Neuronal stem cell (in vitro differentiated cells): Measurements from ENCODE around the gene DUSP10.

Experiments used
- DNase-seq: peaks from one replicate; pipeline ENCODE4 v3.0.0-alpha.2; 2013; ENCODE audit warnings: low spot score
- H2AFZ ChIP-seq: one replicate; pipeline ENCODE4 v1.6.1; 2013; ENCODE audit warnings: mild to moderate bottlenecking, low read length, inconsistent platforms
- H2AK5ac ChIP-seq: 2 replicates; pipeline ENCODE4 v1.6.1; 2013; ENCODE audit warnings: low read depth, mild to moderate bottlenecking, inconsistent platforms, low read length, moderate library complexity, mixed read lengths
- H2BK120ac ChIP-seq: 2 replicates; pipeline ENCODE4 v1.6.1; 2013; ENCODE audit warnings: low read depth, mild to moderate bottlenecking, inconsistent platforms, low read length, moderate library complexity, mixed read lengths
- H2BK12ac ChIP-seq: one replicate; pipeline ENCODE4 v1.6.1; 2013; ENCODE audit warnings: low read length, inconsistent platforms
- H2BK15ac ChIP-seq: 2 replicates; pipeline ENCODE4 v1.6.1; 2013; ENCODE audit warnings: mild to moderate bottlenecking, low read length, inconsistent platforms, mixed read lengths
- H2BK5ac ChIP-seq: one replicate; pipeline ENCODE4 v1.6.1; 2013; ENCODE audit warnings: inconsistent platforms, mild to moderate bottlenecking, low read length, moderate library complexity
- H3K14ac ChIP-seq: one replicate; pipeline ENCODE4 v1.6.1; 2013; ENCODE audit warnings: low read length, inconsistent platforms
- H3K18ac ChIP-seq: 2 replicates; pipeline ENCODE4 v1.6.1; 2013; ENCODE audit warnings: low read length, inconsistent platforms
- H3K23ac ChIP-seq: 2 replicates; pipeline ENCODE4 v1.6.1; 2013; ENCODE audit warnings: low read depth, mild to moderate bottlenecking, mixed read lengths, low read length, inconsistent platforms; ENCODE audit not compliant: poor library complexity
- H3K27ac ChIP-seq: replicated peaks from 3 replicates; pipeline ENCODE4 v1.5.1; 2013; ENCODE audit warnings: low read length, inconsistent platforms
- H3K27me3 ChIP-seq, 3 experiments: 2 replicates each; pipeline ENCODE4 v1.6.1; 2013; ENCODE audit warnings: low read length in 3 of 3, mild to moderate bottlenecking in 2 of 3, inconsistent platforms in 1 of 3, low read depth in 1 of 3, mixed read lengths in 1 of 3, moderate library complexity in 1 of 3; ENCODE audit not compliant: control insufficient read depth in 3 of 3, insufficient read depth in 3 of 3
- H3K36me3 ChIP-seq, 2 donors: replicated peaks in 1 of 2; 2 replicates each; pipeline ENCODE4 v1.6.1; 2013; ENCODE audit warnings: low read length in 2 of 2; ENCODE audit not compliant: control insufficient read depth in 2 of 2, insufficient read depth in 2 of 2
- H3K4ac ChIP-seq: 2 replicates; pipeline ENCODE4 v1.6.1; 2013; ENCODE audit warnings: inconsistent platforms, mild to moderate bottlenecking, low read length, moderate library complexity
- H3K4me1 ChIP-seq, 2 donors: 1 replicate in 1 of 2; 2 replicates in 1 of 2; pipeline ENCODE4 v1.6.1; 2013; ENCODE audit warnings: low read length in 2 of 2, low read depth in 1 of 2; ENCODE audit not compliant: control insufficient read depth in 2 of 2, insufficient read depth in 1 of 2
- H3K4me2 ChIP-seq: one replicate; pipeline ENCODE4 v1.6.1; 2013; ENCODE audit warnings: mild to moderate bottlenecking, low read length, inconsistent platforms; ENCODE audit not compliant: insufficient read depth, poor library complexity, severe bottlenecking
- H3K4me3 ChIP-seq, 2 donors: 2 replicates each; pipeline ENCODE4 v1.5.1; 2013; ENCODE audit warnings: low read length in 2 of 2, mild to moderate bottlenecking in 2 of 2, inconsistent platforms in 1 of 2, moderate library complexity in 1 of 2
- H3K79me1 ChIP-seq: one replicate; pipeline ENCODE4 v1.6.1; 2013; ENCODE audit warnings: low read depth, mild to moderate bottlenecking, inconsistent platforms, low read length, moderate library complexity
- H3K9ac ChIP-seq: one replicate; pipeline ENCODE4 v1.6.1; 2013; ENCODE audit warnings: mild to moderate bottlenecking, low read depth, low read length, inconsistent platforms; ENCODE audit not compliant: poor library complexity
- H3K9me3 ChIP-seq, 2 donors: replicated peaks in 1 of 2; 2 replicates each; pipeline versions ENCODE3 to v1.6.1; 2013; ENCODE audit warnings: low read length in 2 of 2, mild to moderate bottlenecking in 2 of 2, inconsistent platforms in 1 of 2, low read depth in 1 of 2, mixed read lengths in 1 of 2, moderate library complexity in 1 of 2; ENCODE audit not compliant: control insufficient read depth in 2 of 2, insufficient read depth in 1 of 2
- H4K8ac ChIP-seq: one replicate; pipeline ENCODE4 v1.6.1; 2013; ENCODE audit warnings: low read depth, mild to moderate bottlenecking, inconsistent platforms, low read length, moderate library complexity
- H4K91ac ChIP-seq: one replicate; pipeline ENCODE4 v1.6.1; 2013; ENCODE audit warnings: low read length, low read depth, mild to moderate bottlenecking, inconsistent platforms; ENCODE audit not compliant: poor library complexity
- WGBS, 2 donors: extraction: QIAGEN DNeasy Blood & Tissue Kit; methylation state at CpG; one replicate each; pipeline ENCODE4 v1.1.7; 2013; ENCODE audit warnings: missing lambda C conversion rate in 2 of 2, mixed read lengths in 1 of 2; ENCODE audit not compliant: insufficient read length in 2 of 2, insufficient replicate concordance in 1 of 2; ENCODE audit errors: extremely low coverage in 2 of 2; 5-methylcytosine and 5-hydroxymethylcytosine counted together

The DUSP10 gene

DNA sequence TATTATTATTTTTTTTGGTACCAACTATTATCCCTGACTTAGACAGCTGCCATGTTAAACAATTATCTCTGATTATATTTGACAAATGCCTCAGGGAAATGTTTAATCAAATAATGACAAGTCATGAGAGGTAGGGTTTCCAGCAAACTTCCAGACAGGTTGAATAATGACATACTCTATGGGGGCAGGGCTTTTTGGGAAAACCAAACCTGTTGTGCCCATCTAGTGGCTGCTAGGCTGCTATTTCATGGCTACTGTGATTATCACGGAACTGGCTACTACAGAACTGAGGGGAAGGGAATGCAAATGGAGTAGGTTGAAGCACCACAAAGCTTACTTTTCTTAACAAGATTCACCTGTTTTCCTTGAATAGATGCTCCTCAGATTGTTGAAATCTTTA, 77.6 kb downstream of the DUSP10 start:
- no peak for DNase-seq
- Histone ChIP-seq H3K4me3 (no peak overlapping the region), H3K18ac (no peak overlapping the region), H3K23ac (no peak overlapping the region), H2AK5ac (no peak overlapping the region), H3K27ac (no peak overlapping the region), H2BK120ac (no peak overlapping the region), H2BK5ac (no peak overlapping the region), H3K9ac (no peak overlapping the region), H2AFZ (no peak overlapping the region), H4K91ac (no peak overlapping the region), H3K9me3 (no peaks in the 10 kb centered on the region), H3K27me3 (no peaks in the 10 kb centered on the region), H2BK15ac (no peak overlapping the region), H3K36me3 (no peaks in the 10 kb centered on the region), H3K4me1 (no peaks in the 10 kb centered on the region), H2BK12ac (no peak overlapping the region), H3K14ac (no peak overlapping the region), H3K4ac (no peak overlapping the region), H3K79me1 (no peaks in the 10 kb centered on the region), H3K4me2 (no peak overlapping the region), H4K8ac (no peak overlapping the region)
- no CpG with 5 or more reads among the region's 1 CpG for WGBS, 2 donors

DNA sequence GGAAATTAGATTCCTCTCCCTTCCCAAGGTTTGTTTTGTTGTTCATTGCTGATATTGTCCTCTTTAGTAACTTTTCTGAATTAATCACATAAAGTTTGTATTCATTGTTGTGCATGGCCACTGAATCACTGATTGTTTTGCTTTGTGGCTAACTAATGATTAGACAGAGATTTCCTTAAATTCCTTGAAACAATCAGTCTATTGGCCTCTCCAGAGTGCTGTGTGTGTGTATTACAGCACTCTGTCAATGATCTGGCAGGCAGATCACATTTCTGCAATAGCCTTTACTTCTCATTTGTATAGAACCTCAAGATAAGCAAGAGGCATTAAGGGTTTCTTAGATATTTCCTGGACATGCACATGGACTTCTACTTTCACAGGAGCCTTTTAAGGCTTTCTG, 78.6 kb downstream of the DUSP10 start:
- H3K9me3 ChIP-seq, result no peaks in the 10 kb centered on the region
- H3K4ac ChIP-seq, result no peak overlapping the region
- H3K4me2 ChIP-seq, result no peak overlapping the region
- no peak overlapping the region for H4K8ac ChIP-seq
- H3K27me3 ChIP-seq, result no peaks in the 10 kb centered on the region
- no peak overlapping the region for H3K14ac ChIP-seq
- H3K4me1 ChIP-seq, result no peaks in the 10 kb centered on the region
- no peak overlapping the region for H2BK12ac ChIP-seq
- no peaks in the 10 kb centered on the region for H3K36me3 ChIP-seq
- H2BK120ac ChIP-seq, result no peak overlapping the region
- no peaks in the 10 kb centered on the region for H3K79me1 ChIP-seq
- no peak overlapping the region for H3K23ac ChIP-seq
- no peak overlapping the region for H2BK5ac ChIP-seq
- no peak overlapping the region for H4K91ac ChIP-seq
- H3K27ac ChIP-seq, result no peak overlapping the region
- H3K4me3 ChIP-seq, result no peak overlapping the region
- no peak overlapping the region for H3K9ac ChIP-seq
- DNase-seq, result no peak
- H2AK5ac ChIP-seq, result no peak overlapping the region
- no peak overlapping the region for H2BK15ac ChIP-seq
- H3K18ac ChIP-seq, result no peak overlapping the region
- H2AFZ ChIP-seq, result no peak overlapping the region

GRCh38 chr1:221655766-221656305, 86.1 kb downstream of the DUSP10 start:
- no CpG with 5 or more reads among the region's 8 CpGs for WGBS, 2 donors
- Histone ChIP-seq H3K23ac (no peak overlapping the region), H3K4ac (no peak overlapping the region), H3K9me3 (no peaks in the 10 kb centered on the region), H3K4me2 (no peak overlapping the region), H2BK5ac (no peak overlapping the region), H3K27me3 (no peaks in the 10 kb centered on the region), H2BK120ac (no peak overlapping the region), H3K79me1 (no peaks in the 10 kb centered on the region), H3K4me1 (no peaks in the 10 kb centered on the region), H3K9ac (no peak overlapping the region), H2AK5ac (no peak overlapping the region), H4K8ac (no peak overlapping the region), H3K4me3 (no peak overlapping the region), H3K18ac (no peak overlapping the region), H4K91ac (no peak overlapping the region), H2BK12ac (no peak overlapping the region), H2BK15ac (no peak overlapping the region), H3K14ac (no peak overlapping the region), H3K36me3 (no peaks in the 10 kb centered on the region), H2AFZ (no peak overlapping the region), H3K27ac (no peak overlapping the region)
- no peak for DNase-seq
